ENCODE results near the gene TENT4A.

TENT4A gene

DNA sequence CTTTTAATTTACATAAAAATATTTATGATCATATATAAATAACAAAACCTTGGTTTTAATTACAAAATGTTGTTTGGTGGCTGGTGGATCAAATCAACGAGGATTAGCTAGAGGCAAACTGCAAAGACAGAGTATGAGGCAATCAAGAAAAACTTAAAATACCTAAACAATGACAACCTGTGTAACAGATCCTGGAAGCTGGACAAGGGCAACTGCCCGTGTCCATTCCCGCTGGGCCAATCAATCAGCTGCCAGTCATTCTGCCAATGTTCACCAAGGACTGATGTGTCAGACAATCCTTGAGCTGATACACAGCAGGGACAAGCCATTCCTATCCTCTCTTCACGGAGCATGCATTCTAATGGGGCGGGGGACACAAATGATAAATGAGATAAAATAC, 3.2 kb upstream of the TENT4A start:
- H3K79me2 ChIP-seq (ENCODE audit: insufficient read depth, low read length), result peaks cover 13% of the 10 kb centered on the region
- no peak overlapping the region for H3K4me3 ChIP-seq (ENCODE audit: low read depth in 1 of 2, low read length in 2 of 2)
- no peak overlapping the region for H3K4me2 ChIP-seq (ENCODE audit: insufficient read depth, low read length)
- no peak overlapping the region for H2AFZ ChIP-seq (ENCODE audit: low read depth, low read length)
- TF ChIP-seq EZH2 (IDR thresholded peaks at IDR 0.05; ENCODE audit: borderline replicate concordance, low read depth, low read length, severe bottlenecking), result no peak
- TF ChIP-seq CTCF (IDR thresholded peaks at IDR 0.05; ENCODE audit: borderline replicate concordance, extremely low read depth, low read length, poor library complexity, severe bottlenecking), result no peak
- ATAC-seq (ENCODE audit: insufficient read depth, low read depth) (no peak), DNase-seq (no peak)
- peaks cover 10% of the 10 kb centered on the region for H4K20me1 ChIP-seq (ENCODE audit: insufficient read depth, low read length)
- peaks cover 21% of the 10 kb centered on the region for H3K4me1 ChIP-seq (ENCODE audit: insufficient read depth, low read length)
- H3K36me3 ChIP-seq (ENCODE audit: insufficient read depth, low read length), result no peaks in the 10 kb centered on the region; the same call in 1 of the 2 replicates
- H3K27ac ChIP-seq (ENCODE audit: low read length), result no peak overlapping the region
- no peak overlapping the region for H3K9ac ChIP-seq (ENCODE audit: low read depth, low read length)
- H3K27me3 ChIP-seq (ENCODE audit: insufficient read depth, low read length, poor library complexity), result no peaks in the 10 kb centered on the region
- no peaks in the 10 kb centered on the region for H3K9me3 ChIP-seq (ENCODE audit: insufficient read depth, low read length, severe bottlenecking)

GRCh38 chr5:6710551-6711318, 2.5 kb upstream of the TENT4A start:
- no peak overlapping the region for H3K9ac ChIP-seq (ENCODE audit: low read depth, low read length)
- H3K4me3 ChIP-seq (ENCODE audit: low read depth in 1 of 2, low read length in 2 of 2), result no peak overlapping the region
- no peaks in the 10 kb centered on the region for H3K9me3 ChIP-seq (ENCODE audit: insufficient read depth, low read length, severe bottlenecking)
- H2AFZ ChIP-seq (ENCODE audit: low read depth, low read length), result no peak overlapping the region
- no peak for ATAC-seq (ENCODE audit: insufficient read depth, low read depth)
- DNase-seq, result no peak
- H3K4me2 ChIP-seq (ENCODE audit: insufficient read depth, low read length), result no peak overlapping the region
- H3K79me2 ChIP-seq (ENCODE audit: insufficient read depth, low read length), result peaks cover 20% of the 10 kb centered on the region
- peaks cover 28% of the 10 kb centered on the region for H3K4me1 ChIP-seq (ENCODE audit: insufficient read depth, low read length)
- H3K27ac ChIP-seq (ENCODE audit: low read length), result no peak overlapping the region
- H4K20me1 ChIP-seq (ENCODE audit: insufficient read depth, low read length), result peaks cover 17% of the 10 kb centered on the region
- TF ChIP-seq EZH2 (IDR thresholded peaks at IDR 0.05; ENCODE audit: borderline replicate concordance, low read depth, low read length, severe bottlenecking) (no peak), CTCF (IDR thresholded peaks at IDR 0.05; ENCODE audit: borderline replicate concordance, extremely low read depth, low read length, poor library complexity, severe bottlenecking) (no peak)
- H3K36me3 ChIP-seq (ENCODE audit: insufficient read depth, low read length), result peaks cover 6% of the 10 kb centered on the region
- H3K27me3 ChIP-seq (ENCODE audit: insufficient read depth, low read length, poor library complexity), result no peaks in the 10 kb centered on the region

GRCh38 chr5:6711409-6712141, 1.7 kb upstream of the TENT4A start:
- TF ChIP-seq EZH2 (IDR thresholded peaks at IDR 0.05; ENCODE audit: borderline replicate concordance, low read depth, low read length, severe bottlenecking) (no peak), CTCF (IDR thresholded peaks at IDR 0.05; ENCODE audit: borderline replicate concordance, extremely low read depth, low read length, poor library complexity, severe bottlenecking) (no peak)
- H2AFZ ChIP-seq (ENCODE audit: low read depth, low read length), result peak overlapping the region; percentile 74
- H4K20me1 ChIP-seq (ENCODE audit: insufficient read depth, low read length), result peaks cover 25% of the 10 kb centered on the region
- ATAC-seq (ENCODE audit: insufficient read depth, low read depth) (no peak), DNase-seq (no peak)
- peaks cover 36% of the 10 kb centered on the region for H3K4me1 ChIP-seq (ENCODE audit: insufficient read depth, low read length)
- peaks cover 14% of the 10 kb centered on the region for H3K36me3 ChIP-seq (ENCODE audit: insufficient read depth, low read length)
- H3K9ac ChIP-seq (ENCODE audit: low read depth, low read length), result peak overlapping the region; percentile 94
- no peaks in the 10 kb centered on the region for H3K9me3 ChIP-seq (ENCODE audit: insufficient read depth, low read length, severe bottlenecking)
- H3K4me2 ChIP-seq (ENCODE audit: insufficient read depth, low read length), result peak overlapping the region; percentile 94
- H3K27ac ChIP-seq (ENCODE audit: low read length), result peak overlapping the region; percentile 94
- H3K27me3 ChIP-seq (ENCODE audit: insufficient read depth, low read length, poor library complexity), result no peaks in the 10 kb centered on the region
- H3K4me3 ChIP-seq (ENCODE audit: low read depth in 1 of 2, low read length in 2 of 2), result peak overlapping the region; percentile 79 to 83
- H3K79me2 ChIP-seq (ENCODE audit: insufficient read depth, low read length), result peaks cover 28% of the 10 kb centered on the region

All from DND-41 (cell line).